Left lobe of liver (tissue), 2 donors: Measurements from ENCODE around the gene NFATC2IP. TPM values are rescaled to one million over a fixed set of nuclear protein-coding genes. Genes with fewer than 3 reads are reported as not detected.
"Not testable (repeated sequence)": the region's sequence is repeated elsewhere in the genome, so short reads cannot be mapped to it uniquely, and the experiment has no call there.

ENCODE experiments used
- ATAC-seq: fragments of 200-7000 bp; cut with Tn5 transposase; one replicate; pipeline ENCODE4 v1.9.1; 2020; ENCODE audit warnings: mild to moderate bottlenecking, moderate library complexity
- DNase-seq: peaks from one replicate; pipeline ENCODE4 v3.0.0-alpha.2; 2020; ENCODE audit warnings: low spot score
- total RNA-seq: library from RNA; stranded (reverse); gene quantifications from one replicate; pipeline ENCODE4 v1.2.1, GENCODE V29; 2021
- donor health status: DM: no; HTN: no; CAD: no; lungs with moderate emphysema.
- donor health status: DM: no; HTN: yes; CAD: no.

Gene NFATC2IP
- total RNA-seq, 1 donor from 2014 or later = 15.2 TPM

GRCh38 chr16:28964496-28964895 is 13.8 kb downstream of the NFATC2IP start:
- ATAC-seq = no peak
- no peak for DNase-seq

- ATAC-seq = no peak
Measured at GRCh38 chr16:28967156-28967555, 16.4 kb downstream of the NFATC2IP start.

GRCh38 chr16:28969696-28970095 is 19.0 kb downstream of the NFATC2IP start:
- not testable (repeated sequence) for ATAC-seq, DNase-seq

More at GRCh38 chr16:28967156-28967555, 16.4 kb downstream of the NFATC2IP start:
- DNase-seq = no peak

DNA sequence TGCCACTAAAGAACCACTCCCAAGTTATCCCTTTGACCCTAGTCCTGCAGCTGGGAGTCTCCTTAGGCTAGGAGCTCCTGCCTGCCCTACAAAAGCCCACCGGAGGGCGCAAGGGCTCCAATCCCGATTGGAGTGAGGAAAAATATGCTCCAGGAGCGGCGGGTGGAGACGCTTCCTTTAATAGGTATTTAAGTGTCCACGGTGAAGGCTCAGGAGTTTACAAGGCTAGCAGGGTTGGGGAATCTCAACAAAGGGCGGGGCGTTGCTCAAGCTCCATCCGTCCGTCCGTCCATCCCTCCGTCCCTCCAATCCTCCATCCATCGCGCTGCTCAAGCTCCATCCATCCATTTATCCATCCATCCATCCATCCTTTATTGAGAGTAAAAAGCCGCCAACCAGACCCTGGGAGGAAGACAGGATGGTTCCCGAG is 23.3 kb downstream of the NFATC2IP start:
- ATAC-seq (peak; percentile 56), DNase-seq (peak; percentile 53)

DNA sequence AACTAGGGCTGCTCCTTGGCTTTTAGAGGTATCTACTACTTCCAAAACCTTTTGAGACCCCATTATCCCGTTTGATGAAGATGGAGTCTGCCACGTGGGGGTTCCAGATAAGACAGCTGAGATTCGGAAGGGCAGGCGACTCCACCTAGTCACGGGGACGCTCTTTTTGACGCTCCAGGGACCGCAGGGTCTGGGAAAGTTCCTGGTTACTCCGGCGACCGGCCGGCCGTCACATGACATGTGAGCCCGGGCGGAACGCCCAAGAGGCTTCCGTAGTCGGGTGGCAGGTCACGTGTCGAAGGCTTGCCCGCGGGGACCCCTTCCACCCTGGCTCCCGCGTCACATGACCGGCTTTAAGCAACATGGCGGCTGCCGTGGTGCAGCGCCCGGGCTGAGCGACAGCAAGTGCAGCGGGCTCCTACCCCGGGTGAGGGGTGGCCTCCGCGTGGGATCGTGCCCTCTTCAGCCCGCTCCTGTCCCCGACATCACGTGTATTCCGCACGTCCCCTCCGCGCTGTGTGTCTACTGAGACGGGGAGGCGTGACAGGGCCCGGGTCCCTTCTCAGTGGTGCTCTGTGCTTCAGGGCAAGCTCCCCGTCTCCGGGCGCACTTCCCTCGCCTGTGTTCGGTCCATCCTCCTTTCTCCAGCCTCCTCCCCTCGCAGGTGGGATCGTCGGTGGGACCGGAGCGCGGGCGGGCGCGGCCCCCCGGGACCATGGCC is 23.9 kb downstream of the NFATC2IP start, which contains the start of gene SPNS1:
Gene SPNS1, plus strand, starts transcription at position 342 of the 721 bp plus-strand sequence. Its CDS starts 374 bp downstream, at position 716.
- DNase-seq (peak; percentile 99), ATAC-seq (peak; percentile 94)

- ATAC-seq = peak; percentile 8
Measured at GRCh38 chr16:28975158-28975599, 24.4 kb downstream of the NFATC2IP start.

DNA sequence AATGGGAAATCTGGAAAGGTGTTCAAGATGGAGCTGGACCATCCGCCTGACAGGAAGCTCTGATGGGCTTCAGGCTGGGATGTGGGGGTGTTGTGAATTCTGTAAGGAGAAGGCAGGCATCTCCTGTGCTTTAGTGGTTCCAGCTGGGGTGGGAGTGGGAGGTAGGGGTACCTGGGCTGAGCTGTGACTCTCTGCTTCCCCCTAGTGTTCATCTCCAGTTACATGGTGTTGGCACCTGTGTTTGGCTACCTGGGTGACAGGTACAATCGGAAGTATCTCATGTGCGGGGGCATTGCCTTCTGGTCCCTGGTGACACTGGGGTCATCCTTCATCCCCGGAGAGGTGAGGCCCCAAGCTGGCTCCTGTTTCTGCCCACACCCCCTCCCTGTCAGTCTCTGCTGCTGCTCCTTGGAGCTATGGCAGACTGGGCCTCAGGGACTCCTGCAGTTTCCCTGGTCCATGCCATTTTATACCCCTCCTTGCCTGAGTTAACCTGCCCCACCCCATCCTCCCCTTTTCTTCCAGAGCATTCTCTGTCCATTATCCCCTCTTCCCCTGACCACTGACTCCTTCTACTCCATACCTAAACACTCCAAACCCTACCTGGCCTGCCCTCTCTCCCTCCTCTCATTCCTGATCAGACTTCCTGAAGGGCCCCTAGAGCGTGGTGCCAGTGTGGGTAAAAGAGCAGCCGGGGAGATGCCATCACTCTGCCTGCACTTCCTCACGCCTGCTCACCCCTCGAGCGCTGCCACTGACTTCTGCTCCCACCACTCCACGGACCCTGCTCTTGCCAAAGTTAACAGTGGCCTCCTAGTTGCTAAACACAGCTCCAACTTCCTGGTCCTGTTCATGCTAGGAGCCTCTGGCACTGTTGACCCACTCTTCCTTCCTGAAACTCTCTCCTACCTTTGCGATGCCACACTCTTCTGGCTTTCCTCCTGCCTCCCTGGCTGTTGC is 27.2 kb downstream of the NFATC2IP start:
- DNase-seq (no peak), ATAC-seq (peak; percentile 33)

More at GRCh38 chr16:28975158-28975599, 24.4 kb downstream of the NFATC2IP start:
- DNase-seq = no peak

DNA sequence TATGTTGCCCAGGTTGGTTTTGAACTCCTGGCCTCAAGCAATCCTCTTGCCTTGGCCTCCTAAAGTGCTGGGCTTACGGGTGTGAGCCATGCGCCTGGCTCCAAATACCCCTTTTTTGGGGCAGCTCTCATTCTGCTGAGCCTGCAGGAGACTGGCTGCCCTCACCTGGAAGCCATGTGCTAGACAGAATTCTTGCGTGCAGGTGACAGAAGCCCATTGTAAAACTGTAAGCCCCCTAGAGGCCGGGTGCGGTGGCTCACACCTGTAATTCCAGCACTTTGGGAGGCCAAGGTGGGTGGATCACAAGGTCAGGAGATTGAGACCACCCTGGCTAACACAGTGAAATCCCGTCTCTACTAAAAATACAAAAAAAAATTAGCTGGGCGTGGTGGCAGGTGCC is 29.6 kb downstream of the NFATC2IP start:
- ATAC-seq, DNase-seq: not testable (repeated sequence)

- ATAC-seq (no peak), DNase-seq (no peak)
Measured at GRCh38 chr16:28980929-28981328, 30.2 kb downstream of the NFATC2IP start.

- DNase-seq = no peak
Measured at GRCh38 chr16:28981517-28981916, 30.8 kb downstream of the NFATC2IP start.

DNA sequence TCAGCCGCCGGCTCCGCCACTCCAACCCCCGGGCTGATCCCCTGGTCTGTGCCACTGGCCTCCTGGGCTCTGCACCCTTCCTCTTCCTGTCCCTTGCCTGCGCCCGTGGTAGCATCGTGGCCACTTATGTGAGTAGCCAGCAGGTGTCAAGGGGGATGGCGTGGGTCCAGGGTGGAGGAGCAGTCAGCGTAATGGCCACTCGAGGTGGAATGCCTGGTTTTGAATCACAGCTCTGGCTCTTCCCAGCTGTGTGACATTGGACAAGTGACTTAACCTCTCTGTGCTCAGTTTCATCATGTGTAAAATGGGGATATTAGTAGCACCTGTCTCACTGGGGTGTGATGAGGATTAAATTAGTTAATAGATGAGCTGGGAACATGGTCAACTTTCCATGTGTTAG is 31.7 kb downstream of the NFATC2IP start:
- no peak for DNase-seq
- no peak for ATAC-seq

More at GRCh38 chr16:28981517-28981916, 30.8 kb downstream of the NFATC2IP start:
- no peak for ATAC-seq

- DNase-seq = no peak
- ATAC-seq = no peak
Measured at GRCh38 chr16:28982949-28983348, 32.2 kb downstream of the NFATC2IP start.

GRCh38 chr16:28983644-28984043 is 32.9 kb downstream of the NFATC2IP start:
- DNase-seq (no peak), ATAC-seq (no peak)

DNA sequence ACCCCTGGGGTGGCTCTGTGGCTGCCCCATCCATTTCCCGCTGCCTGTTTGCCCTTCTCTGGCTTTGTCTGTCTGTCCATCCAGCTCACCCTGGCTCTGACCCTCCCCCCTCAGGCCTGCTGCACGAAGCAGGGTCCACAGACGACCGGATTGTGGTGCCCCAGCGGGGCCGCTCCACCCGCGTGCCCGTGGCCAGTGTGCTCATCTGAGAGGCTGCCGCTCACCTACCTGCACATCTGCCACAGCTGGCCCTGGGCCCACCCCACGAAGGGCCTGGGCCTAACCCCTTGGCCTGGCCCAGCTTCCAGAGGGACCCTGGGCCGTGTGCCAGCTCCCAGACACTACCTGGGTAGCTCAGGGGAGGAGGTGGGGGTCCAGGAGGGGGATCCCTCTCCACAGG is 33.4 kb downstream of the NFATC2IP start:
- no peak for ATAC-seq
- no peak for DNase-seq

DNA sequence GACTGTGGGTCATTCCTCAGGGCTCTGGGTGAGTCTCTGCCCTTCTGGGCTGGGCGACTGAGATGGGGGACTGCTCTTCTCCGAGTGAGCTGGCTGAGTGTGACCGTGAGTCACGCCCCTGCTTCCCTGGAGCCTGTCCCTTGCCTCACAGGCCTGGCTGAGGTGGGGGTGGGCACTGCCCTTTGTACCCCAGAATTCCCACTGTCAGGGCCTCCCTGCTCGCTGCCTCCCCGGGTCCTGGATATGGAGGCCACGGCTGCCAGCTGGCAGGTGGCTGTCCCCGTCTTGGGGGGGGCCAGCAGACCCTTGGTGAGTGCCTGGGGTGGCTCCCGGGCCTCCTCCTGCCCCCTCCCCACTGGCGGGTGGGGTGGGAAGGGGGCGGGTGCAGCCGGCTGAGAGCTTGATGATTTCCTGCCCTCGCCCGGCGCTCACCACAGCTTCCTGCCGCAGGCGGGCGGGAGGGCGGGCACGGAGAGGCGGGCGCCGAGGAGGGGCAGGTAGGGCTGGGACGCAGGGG is 33.9 kb downstream of the NFATC2IP start, which contains the start of gene LAT:
Gene LAT, plus strand, starts transcription at position 434 of the 517 bp plus-strand sequence. CDS start 366 bp downstream, outside the sequence.
- ATAC-seq = no peak
- DNase-seq = no peak

- ATAC-seq = no peak
- no peak for DNase-seq
Measured at GRCh38 chr16:28985211-28986041, 34.7 kb downstream of the NFATC2IP start.

GRCh38 chr16:28986046-28986445 is 35.3 kb downstream of the NFATC2IP start:
- DNase-seq = no peak

DNA sequence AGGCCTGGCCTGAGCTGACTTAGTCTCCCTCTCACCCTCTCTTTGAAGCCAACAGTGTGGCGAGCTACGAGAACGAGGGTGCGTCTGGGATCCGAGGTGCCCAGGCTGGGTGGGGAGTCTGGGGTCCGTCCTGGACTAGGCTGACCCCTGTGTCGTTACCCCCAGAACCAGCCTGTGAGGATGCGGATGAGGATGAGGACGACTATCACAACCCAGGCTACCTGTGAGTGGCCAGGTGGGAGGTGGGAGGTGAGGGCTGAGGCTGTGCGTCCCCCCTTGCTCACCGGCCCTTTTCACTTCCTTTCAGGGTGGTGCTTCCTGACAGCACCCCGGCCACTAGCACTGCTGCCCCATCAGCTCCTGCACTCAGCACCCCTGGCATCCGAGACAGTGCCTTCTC is 35.8 kb downstream of the NFATC2IP start:
- no peak for ATAC-seq
- DNase-seq = no peak

More at GRCh38 chr16:28986046-28986445, 35.3 kb downstream of the NFATC2IP start:
- ATAC-seq = no peak

GRCh38 chr16:28987170-28987853 is 36.6 kb downstream of the NFATC2IP start:
- ATAC-seq (no peak), DNase-seq (no peak)
